GM12801 (cell line): ENCODE data around the gene KRTAP5-7.

Experiments
- CTCF ChIP-seq: IDR thresholded peaks from one replicate; pipeline ENCODE4 v1.5.1; 2011; ENCODE audit warnings: control low read depth; ENCODE audit not compliant: insufficient read length; ENCODE audit errors: extremely low read depth

The KRTAP5-7 gene

DNA sequence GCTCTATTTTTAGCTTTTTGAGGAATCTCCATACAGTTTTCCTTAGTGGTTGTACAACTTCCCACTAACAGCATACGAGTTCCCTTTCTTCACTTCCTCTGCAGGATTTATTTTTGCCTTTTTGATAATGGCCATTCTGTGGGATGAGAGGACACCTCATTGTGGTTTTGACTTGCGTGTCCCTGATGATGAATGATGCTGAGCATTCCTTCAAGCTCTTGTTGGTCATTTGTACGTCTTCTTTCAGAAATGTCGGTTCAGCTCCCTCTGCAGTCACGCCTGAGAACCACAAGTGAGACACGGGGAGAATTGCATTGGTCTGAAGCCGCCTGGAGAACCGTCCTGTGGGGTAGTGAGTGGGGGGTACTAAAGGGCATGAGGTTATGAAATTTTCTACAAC, 36.3 kb downstream of the KRTAP5-7 start:
- TF ChIP-seq CTCF: no peak

DNA sequence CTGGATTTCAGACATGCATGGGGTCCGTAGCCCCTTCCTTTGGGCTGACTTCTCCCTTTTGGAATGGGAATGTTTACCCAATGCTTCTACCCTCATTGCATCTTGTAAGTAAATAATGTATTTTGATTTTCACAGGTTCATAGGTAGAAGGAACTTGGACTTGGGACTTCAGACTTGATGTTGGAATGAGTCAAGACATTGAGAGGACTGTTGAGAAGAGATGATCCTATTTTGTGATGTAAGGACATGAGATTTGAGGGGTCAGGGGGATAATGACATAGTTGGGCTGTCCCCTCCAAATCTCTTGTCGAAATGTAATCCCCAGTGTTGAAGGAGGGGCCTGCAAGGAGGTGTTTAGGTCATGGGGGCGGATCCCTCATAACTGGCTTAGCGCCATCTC, 37.4 kb downstream of the KRTAP5-7 start:
- no peak for TF ChIP-seq CTCF

GRCh38 chr11:71565263-71565662, 38.2 kb downstream of the KRTAP5-7 start, which contains the start of gene KRTAP5-10:
TSS of gene KRTAP5-10 (plus strand) at chr11:71565563. CDS start at chr11:71565588, 25 bp downstream.
- no peak for TF ChIP-seq CTCF

DNA sequence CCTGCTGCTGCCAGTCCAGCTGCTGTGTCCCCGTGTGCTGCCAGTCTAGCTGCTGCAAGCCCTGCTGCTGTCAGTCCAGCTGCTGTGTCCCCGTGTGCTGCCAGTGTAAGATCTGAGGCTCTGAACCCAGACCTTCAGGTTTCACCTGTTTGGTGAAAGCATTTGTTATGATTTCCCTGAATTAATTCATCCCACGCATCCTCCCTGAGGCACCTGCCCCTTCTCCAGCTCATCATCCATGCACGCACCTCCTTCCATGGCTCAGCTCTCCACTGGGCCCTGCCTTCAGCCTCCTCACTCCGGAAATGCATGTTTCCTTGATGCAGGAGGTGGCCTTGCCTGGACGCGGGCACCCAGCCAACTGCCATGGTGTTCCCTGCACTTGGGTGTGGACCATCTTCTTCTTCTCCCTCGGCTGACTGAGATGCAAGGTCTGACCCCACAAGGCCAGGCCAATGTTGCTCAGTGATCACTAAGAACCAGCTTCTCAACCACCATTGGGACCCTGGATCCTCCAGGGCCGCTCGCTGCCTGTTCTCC, 39.1 kb downstream of the KRTAP5-7 start:
- TF ChIP-seq CTCF: no peak

DNA sequence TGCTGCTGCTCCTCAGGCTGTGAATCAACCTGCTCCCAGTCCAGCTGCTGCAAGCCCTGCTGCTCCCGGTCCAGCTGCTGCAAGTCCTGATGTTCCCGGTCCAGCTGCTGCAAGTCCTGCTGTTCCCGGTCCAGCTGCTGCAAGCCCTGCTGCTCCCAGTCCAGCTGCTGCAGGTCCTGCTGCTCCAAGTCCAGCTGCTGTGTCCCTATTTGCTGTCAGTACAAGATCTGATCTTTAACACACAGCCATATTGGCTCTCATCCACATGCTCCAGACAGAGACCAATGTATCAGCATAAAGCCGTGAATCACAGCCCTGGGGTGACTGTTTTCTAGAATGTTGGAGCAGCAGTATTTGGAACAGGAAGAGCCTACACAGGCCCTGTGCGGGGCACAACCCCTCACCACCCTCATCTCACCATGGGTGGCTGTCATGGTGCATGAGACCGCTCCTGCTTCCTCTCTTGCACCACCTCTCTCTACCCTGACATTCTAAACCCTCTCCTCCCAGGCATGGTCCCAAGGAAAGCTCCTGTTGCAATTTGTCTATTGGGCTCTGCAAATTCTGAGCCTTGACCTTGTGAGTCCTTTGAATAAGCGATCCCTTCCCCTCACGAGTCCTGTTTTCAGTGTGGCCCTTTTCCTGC, 41.8 kb downstream of the KRTAP5-7 start:
- TF ChIP-seq CTCF: no peak

- no peak for TF ChIP-seq CTCF
Observed at GRCh38 chr11:71572811-71573210, 45.7 kb downstream of the KRTAP5-7 start.

GRCh38 chr11:71574418-71574817, 47.4 kb downstream of the KRTAP5-7 start:
- no peak for TF ChIP-seq CTCF
